Measurements from ENCODE around the gene ZBED4. TPM values are rescaled to one million over a fixed set of nuclear protein-coding genes. Genes with fewer than 3 reads are reported as not detected.

The ZBED4 gene
- total and polyA plus RNA-seq, 12 donors: 2.6 to 5.9 (median 4.2) TPM

DNA sequence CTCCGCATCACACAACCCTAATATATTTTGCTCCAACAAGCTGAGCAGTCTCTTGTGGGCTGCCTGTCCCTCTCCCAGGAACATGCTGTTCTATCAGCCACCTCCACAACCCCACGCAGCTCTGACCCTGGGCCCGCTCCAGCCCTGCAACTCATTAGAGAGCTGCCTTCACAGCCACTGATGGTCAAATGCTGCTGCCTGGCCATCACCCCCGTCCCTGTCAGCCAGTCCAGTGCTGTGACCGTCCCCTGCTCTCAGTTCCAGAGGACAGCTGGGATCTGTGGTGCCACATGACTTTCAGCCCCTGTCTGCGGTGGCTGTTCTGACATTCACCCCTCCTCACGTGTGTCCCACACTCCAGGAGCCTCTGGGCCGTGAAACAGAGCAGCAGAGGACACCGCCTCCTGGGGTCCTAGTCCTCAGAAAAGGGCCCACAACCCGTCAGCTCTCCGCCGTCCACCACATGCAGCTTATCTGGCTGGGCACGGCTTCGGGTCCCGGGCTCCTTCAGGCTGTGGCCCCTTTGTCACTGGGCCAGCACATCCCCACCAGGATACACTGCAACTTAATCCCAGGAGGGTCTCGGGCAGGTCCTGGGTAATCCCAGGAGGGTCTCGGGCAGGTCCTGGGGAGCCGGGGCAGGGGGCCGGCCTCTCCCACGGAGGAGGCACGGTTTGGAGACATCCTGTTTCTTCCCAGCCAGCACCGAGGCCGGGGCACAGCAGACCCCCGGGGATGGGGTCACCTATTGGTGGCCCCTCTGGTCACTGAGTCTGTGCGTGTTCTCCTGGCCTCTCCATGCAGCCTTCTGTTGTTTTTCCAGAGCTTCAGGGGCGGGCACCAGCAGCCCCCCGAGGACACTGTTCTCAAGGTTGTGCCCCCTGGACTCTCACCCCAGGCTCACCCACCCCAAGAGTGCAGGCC is 79.9 kb downstream of the ZBED4 start:
- Histone ChIP-seq H3K4me3 (peak overlapping the region in 7 of 10 donors; percentile 1 to 72 (median 54)), H3K9me3 (no peaks in the 10 kb centered on the region), H3K27ac (peak overlapping the region; percentile 90 to 100 (median 98)), H3K4me1 (peaks cover 42 to 86% (median 78%) of the 10 kb centered on the region in 9 donors), H3K27me3 (peaks cover 0 to 9% (median 6%) of the 10 kb centered on the region in 7 donors), H3K36me3 (no peaks in the 10 kb centered on the region)
- peak in 1 of 2 donors; percentile 64 for DNase-seq
- intact Hi-C loops (cut with DNase I): loop anchor here in 6 of 10 donors (2.0 to 10.0 kb wide), 5 partner anchors 27 to 271 kb away; partner anchors contain the start of genes SELENOO (in 2 of the 6) and PIM3 (in 1 of the 6)
- ATAC-seq: peak in 6 of 8 donors; percentile 0 to 56 (median 4)
- WGBS, 2 donors: 49 to 53% methylated on average over 27 of the region's 27 CpGs
- TF ChIP-seq, protein P1, sequence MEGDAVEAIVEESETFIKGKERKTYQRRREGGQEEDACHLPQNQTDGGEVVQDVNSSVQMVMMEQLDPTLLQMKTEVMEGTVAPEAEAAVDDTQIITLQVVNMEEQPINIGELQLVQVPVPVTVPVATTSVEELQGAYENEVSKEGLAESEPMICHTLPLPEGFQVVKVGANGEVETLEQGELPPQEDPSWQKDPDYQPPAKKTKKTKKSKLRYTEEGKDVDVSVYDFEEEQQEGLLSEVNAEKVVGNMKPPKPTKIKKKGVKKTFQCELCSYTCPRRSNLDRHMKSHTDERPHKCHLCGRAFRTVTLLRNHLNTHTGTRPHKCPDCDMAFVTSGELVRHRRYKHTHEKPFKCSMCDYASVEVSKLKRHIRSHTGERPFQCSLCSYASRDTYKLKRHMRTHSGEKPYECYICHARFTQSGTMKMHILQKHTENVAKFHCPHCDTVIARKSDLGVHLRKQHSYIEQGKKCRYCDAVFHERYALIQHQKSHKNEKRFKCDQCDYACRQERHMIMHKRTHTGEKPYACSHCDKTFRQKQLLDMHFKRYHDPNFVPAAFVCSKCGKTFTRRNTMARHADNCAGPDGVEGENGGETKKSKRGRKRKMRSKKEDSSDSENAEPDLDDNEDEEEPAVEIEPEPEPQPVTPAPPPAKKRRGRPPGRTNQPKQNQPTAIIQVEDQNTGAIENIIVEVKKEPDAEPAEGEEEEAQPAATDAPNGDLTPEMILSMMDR (IDR thresholded peaks at IDR 0.05): no peak

DNA sequence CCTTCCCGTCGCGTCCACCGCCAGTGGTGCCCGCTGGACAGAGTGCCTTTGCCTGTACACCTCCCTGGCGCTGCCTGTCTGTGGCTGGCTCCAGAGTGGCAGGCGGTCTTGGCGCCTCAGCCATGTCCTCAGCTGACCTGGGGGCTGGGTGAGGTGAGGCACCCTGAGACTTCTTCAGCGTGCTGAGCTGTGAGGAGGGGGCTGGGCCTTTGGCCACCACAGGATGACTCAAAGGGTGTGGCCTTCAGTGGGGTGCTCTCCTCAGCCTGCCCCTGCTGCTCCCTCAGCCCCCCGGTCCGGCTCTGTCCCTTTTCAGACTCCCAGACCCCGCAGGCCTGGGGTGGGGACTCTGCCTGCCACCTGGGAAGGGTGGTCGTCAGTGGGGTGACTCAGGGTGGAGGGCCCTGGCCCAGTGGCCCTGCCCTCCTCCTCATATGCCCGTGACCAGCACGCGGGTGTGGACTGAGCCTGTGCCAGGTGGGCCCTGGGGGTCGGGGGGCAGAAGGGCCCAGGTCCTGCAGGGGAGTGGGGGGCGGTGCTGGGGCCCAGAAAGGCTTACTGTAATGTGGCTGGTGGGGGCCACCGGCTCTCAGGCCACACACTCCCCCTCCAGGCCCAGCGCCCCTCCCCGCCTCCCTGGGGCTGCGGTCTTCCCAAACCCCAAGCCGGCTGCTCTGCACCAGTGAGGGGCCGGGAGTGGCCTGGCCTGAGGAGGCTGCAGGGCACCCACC is 80.7 kb downstream of the ZBED4 start:
- TF ChIP-seq, protein P1 (IDR thresholded peaks at IDR 0.05): no peak
- intact Hi-C loops (cut with DNase I): loop anchor here in 6 of 10 donors (2.0 to 10.0 kb wide), 5 partner anchors 26 to 270 kb away; partner anchors contain the start of genes SELENOO (in 2 of the 6) and PIM3 (in 1 of the 6)
- Histone ChIP-seq H3K4me1 (peaks cover 42 to 90% (median 83%) of the 10 kb centered on the region in 9 donors), H3K27ac (peak overlapping the region; percentile 90 to 100 (median 98)), H3K9me3 (no peaks in the 10 kb centered on the region), H3K27me3 (peaks cover 0 to 1% (median 0%) of the 10 kb centered on the region in 7 donors), H3K36me3 (no peaks in the 10 kb centered on the region), H3K4me3 (peak overlapping the region in 9 of 10 donors; percentile 41 to 72 (median 52))
- DNase-seq: peak; percentile 69 to 73
- peak in 7 of 8 donors; percentile 19 to 50 (median 32) for ATAC-seq
- WGBS, 2 donors: 38 to 40% methylated on average over 24 of the region's 24 CpGs

DNA sequence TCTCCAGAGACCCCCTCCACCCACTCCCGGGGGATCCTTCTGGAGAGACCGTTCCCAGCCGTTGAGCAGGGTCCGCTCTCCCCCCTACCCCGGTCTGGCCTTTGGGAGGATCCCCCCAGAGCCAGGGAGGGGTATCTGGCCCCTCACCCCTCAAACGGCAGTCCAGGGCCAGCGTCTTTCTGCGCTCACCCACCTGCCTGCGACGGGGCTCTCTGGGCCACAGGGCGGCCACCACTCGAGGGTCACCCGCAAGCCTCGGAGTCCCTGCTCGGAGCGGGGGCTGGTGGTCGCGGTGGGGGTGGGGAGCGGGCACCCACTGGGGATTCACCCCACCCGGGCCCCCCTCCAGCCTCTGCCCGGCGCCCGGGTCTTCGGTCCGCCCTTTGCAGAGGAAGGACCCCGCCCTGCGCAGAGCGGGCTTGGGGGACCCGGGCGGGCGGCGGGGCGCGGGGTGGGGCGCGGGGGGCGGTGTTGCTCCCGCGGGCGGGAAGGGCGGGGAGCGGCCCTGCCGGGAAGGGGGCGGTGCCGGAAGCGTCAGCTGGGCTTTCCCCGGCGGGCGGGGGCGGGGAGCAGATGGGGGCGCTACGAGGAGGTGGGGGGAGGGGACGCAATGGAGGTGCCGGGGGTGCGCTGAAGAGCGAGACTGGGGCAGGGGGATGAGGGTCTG is 81.4 kb downstream of the ZBED4 start:
- 7 to 9% methylated on average over 47 to 56 of the region's 56 CpGs for WGBS, 2 donors
- DNase-seq (peak; percentile 91 to 92), ATAC-seq (peak; percentile 6 to 50 (median 30))
- Histone ChIP-seq H3K4me1 (peaks cover 39 to 85% (median 78%) of the 10 kb centered on the region in 9 donors), H3K27me3 (no peaks in the 10 kb centered on the region), H3K27ac (peak overlapping the region; percentile 90 to 100 (median 98)), H3K9me3 (no peaks in the 10 kb centered on the region), H3K4me3 (peak overlapping the region in 9 of 10 donors; percentile 41 to 72 (median 52)), H3K36me3 (no peaks in the 10 kb centered on the region)
- intact Hi-C loops (cut with DNase I): loop anchor here in 6 of 10 donors (2.0 to 10.0 kb wide), 5 partner anchors 26 to 270 kb away; partner anchors contain the start of genes SELENOO (in 2 of the 6) and PIM3 (in 1 of the 6)
- TF ChIP-seq, protein P1 (IDR thresholded peaks at IDR 0.05): no peak
